IPS-15b (cell line): ENCODE data around the gene ERAS.

Source experiments
- H3K27me3 ChIP-seq: one replicate; pipeline ENCODE4 v1.6.1; 2013; ENCODE audit warnings: low read length; ENCODE audit not compliant: control insufficient read depth, insufficient read depth
- H3K36me3 ChIP-seq: one replicate; pipeline ENCODE4 v1.6.1; 2013; ENCODE audit warnings: low read length; ENCODE audit not compliant: control insufficient read depth, insufficient read depth
- H3K4me1 ChIP-seq: one replicate; pipeline ENCODE4 v1.6.1; 2013; ENCODE audit warnings: mild to moderate bottlenecking, low read length; ENCODE audit not compliant: control insufficient read depth, insufficient read depth
- H3K4me3 ChIP-seq: one replicate; pipeline ENCODE4 v1.5.1; 2013; ENCODE audit warnings: low read depth, low read length
- H3K9ac ChIP-seq: one replicate; pipeline ENCODE4 v1.6.1; 2013; ENCODE audit warnings: low read depth, mild to moderate bottlenecking, low read length
- H3K9me3 ChIP-seq: one replicate; pipeline ENCODE4 v1.6.1; 2013; ENCODE audit warnings: mild to moderate bottlenecking, low read length; ENCODE audit not compliant: control insufficient read depth, insufficient read depth

The ERAS gene

GRCh38 chrX:48787505-48788443, 38.5 kb upstream of the ERAS start:
- no peaks in the 10 kb centered on the region for H3K9me3 ChIP-seq
- H3K4me3 ChIP-seq, result no peak overlapping the region
- no peak overlapping the region for H3K9ac ChIP-seq
- H3K4me1 ChIP-seq, result no peaks in the 10 kb centered on the region
- H3K36me3 ChIP-seq, result no peaks in the 10 kb centered on the region
- no peaks in the 10 kb centered on the region for H3K27me3 ChIP-seq

DNA sequence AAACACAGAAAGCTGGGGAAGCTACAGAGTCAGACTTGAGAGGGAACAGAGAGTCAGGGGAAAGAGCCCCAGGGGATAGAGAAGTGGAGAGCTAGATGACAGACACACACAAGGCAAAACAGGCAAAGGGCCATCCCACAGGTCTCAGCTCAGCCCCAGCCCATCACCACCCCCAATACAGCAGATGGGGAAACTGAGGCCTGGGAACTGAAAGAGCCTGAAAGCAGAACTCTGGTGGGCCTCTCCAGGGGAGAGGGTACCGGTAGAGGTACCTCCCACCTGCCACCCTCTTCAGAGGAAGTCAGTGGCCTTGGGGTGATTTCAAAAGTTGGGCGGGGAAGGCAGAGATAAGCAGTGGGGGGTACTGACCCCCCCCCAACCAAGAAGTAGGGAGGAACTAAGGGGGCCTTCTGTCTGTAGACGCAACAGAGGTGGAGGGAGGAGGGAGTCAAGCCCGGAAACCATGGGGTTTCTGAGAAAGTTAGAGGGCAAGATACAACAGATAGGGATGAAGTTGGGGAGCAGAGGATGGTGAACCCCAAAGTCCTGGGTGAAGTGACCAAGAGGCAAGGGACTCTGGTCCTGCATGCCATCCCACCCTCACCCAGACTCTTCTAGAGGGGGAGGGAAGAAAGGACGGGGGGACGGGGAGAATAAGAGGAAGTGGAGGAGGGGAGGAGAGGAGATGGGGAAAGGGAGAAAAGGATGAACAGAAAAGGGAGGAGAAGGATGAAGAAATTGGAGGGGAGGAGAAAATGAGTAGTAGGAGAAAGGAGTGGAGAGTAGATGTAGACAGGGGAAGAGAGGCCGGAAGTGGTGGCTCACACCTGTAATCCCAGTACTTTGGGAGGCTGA, 36.7 kb upstream of the ERAS start:
- no peak overlapping the region for H3K9ac ChIP-seq
- no peaks in the 10 kb centered on the region for H3K9me3 ChIP-seq
- H3K36me3 ChIP-seq, result no peaks in the 10 kb centered on the region

DNA sequence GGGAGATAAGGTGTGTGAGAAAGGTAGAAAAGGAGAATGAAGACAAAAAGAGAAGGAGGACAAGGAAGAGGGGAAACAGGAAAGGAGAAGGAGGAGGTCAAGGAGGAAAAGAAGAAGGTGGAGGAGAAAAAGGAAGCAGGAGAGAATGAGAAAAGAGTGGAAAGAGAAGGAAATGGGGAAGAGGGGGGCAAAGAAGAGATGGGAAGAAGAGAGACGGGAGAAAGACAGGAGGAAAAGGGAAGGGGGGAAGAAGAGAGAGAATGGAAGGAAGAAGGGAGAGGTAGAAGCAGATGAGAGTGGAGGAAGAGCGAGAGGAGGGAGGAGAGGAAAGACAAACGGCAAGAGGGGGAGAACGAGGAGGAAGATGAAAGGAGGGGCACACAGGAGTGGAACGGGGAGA, 35.8 kb upstream of the ERAS start:
- Histone ChIP-seq H3K9me3 (no peaks in the 10 kb centered on the region), H3K4me3 (no peak overlapping the region), H3K4me1 (no peaks in the 10 kb centered on the region), H3K27me3 (no peaks in the 10 kb centered on the region), H3K9ac (no peak overlapping the region), H3K36me3 (no peaks in the 10 kb centered on the region)

More for the DNA sequence above, 36.7 kb upstream of the ERAS start:
- H3K4me1 ChIP-seq, result no peaks in the 10 kb centered on the region
- no peak overlapping the region for H3K4me3 ChIP-seq
- H3K27me3 ChIP-seq, result no peaks in the 10 kb centered on the region

DNA sequence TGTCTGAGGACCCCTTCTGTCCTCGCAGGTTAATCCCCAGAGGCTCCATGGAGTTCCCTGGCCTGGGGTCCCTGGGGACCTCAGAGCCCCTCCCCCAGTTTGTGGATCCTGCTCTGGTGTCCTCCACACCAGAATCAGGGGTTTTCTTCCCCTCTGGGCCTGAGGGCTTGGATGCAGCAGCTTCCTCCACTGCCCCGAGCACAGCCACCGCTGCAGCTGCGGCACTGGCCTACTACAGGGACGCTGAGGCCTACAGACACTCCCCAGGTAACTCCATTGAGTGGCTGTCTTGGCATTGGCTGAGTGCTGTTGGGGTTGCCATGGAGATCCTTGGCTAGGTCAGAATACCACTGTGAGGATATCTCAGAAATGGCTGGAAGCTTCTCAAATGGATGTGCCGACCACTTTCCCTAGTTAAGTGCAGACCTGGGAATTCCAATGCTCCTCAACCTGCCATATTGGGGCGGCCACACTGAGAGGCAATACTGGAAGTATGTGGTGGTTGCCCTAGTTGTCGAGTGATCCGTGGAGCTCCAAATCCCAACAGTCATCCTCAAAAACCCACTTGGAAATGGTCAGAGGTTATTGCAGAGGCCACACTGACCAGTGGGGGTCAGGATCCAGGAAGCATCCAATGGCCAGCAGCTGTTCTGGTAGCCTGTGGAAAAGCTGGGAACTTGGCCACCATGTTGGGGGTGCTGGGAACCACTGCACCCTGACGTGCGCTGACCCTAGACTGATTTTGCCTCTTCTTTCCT, 35.1 kb upstream of the ERAS start:
- no peaks in the 10 kb centered on the region for H3K27me3 ChIP-seq
- H3K9me3 ChIP-seq, result no peaks in the 10 kb centered on the region
- H3K4me1 ChIP-seq, result no peaks in the 10 kb centered on the region
- H3K4me3 ChIP-seq, result no peak overlapping the region
- no peaks in the 10 kb centered on the region for H3K36me3 ChIP-seq
- no peak overlapping the region for H3K9ac ChIP-seq

- Histone ChIP-seq H3K4me1 (no peaks in the 10 kb centered on the region), H3K4me3 (no peak overlapping the region), H3K9ac (no peak overlapping the region), H3K27me3 (no peaks in the 10 kb centered on the region), H3K36me3 (no peaks in the 10 kb centered on the region), H3K9me3 (no peaks in the 10 kb centered on the region)
Observed at GRCh38 chrX:48792219-48792618, 34.1 kb upstream of the ERAS start.

- Histone ChIP-seq H3K4me3 (no peak overlapping the region), H3K9ac (no peak overlapping the region), H3K36me3 (no peaks in the 10 kb centered on the region), H3K27me3 (no peaks in the 10 kb centered on the region), H3K9me3 (no peaks in the 10 kb centered on the region), H3K4me1 (no peaks in the 10 kb centered on the region)
Observed at GRCh38 chrX:48793935-48794334, 32.4 kb upstream of the ERAS start.

DNA sequence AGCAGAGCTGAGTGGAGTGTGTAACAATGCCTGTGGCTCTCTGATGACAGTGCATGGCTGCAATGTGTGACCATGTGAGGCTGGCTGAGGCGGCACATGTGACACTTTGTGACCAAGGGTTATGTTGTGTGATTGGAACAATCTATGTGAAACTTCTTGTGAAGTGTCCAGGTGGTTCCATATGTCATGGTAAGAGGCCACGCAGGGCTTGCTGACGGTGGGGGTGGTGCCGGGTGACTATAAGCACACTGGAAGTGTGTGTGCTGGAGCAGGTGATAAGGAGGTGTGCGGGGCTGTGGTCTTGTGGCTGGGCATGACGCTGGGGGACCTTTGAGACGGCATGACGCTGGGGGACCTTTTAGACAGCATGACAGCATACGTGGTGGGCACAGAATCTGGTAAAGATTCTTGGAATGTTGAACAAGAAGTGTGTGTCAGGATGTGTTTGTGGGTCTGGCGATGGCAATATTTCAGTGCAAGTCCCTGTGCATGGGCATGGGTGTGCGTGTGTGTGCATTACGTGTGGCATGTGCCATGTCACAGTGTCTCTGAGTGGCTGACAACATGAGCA, 31.9 kb upstream of the ERAS start:
- H3K27me3 ChIP-seq, result no peaks in the 10 kb centered on the region
- no peaks in the 10 kb centered on the region for H3K9me3 ChIP-seq
- no peak overlapping the region for H3K4me3 ChIP-seq
- no peak overlapping the region for H3K9ac ChIP-seq
- H3K4me1 ChIP-seq, result no peaks in the 10 kb centered on the region
- H3K36me3 ChIP-seq, result no peaks in the 10 kb centered on the region

- no peak overlapping the region for H3K4me3 ChIP-seq
- no peaks in the 10 kb centered on the region for H3K36me3 ChIP-seq
- H3K27me3 ChIP-seq, result no peaks in the 10 kb centered on the region
- H3K4me1 ChIP-seq, result no peaks in the 10 kb centered on the region
- H3K9me3 ChIP-seq, result no peaks in the 10 kb centered on the region
- H3K9ac ChIP-seq, result no peak overlapping the region
Observed at GRCh38 chrX:48794911-48795515, 31.3 kb upstream of the ERAS start.

GRCh38 chrX:48798318-48798717, 28.0 kb upstream of the ERAS start:
- no peak overlapping the region for H3K9ac ChIP-seq
- no peak overlapping the region for H3K4me3 ChIP-seq
- no peaks in the 10 kb centered on the region for H3K27me3 ChIP-seq
- H3K36me3 ChIP-seq, result no peaks in the 10 kb centered on the region
- no peaks in the 10 kb centered on the region for H3K4me1 ChIP-seq
- H3K9me3 ChIP-seq, result no peaks in the 10 kb centered on the region

GRCh38 chrX:48800574-48801279, 25.6 kb upstream of the ERAS start:
- Histone ChIP-seq H3K9ac (peak overlapping the region; percentile 94), H3K4me1 (no peaks in the 10 kb centered on the region), H3K27me3 (no peaks in the 10 kb centered on the region), H3K9me3 (no peaks in the 10 kb centered on the region), H3K36me3 (no peaks in the 10 kb centered on the region), H3K4me3 (peak overlapping the region; percentile 85)
